Breast epithelium (tissue), 4 donors: ENCODE results near the gene ITGA8. TPM values are rescaled to one million over a fixed set of nuclear protein-coding genes. Genes with fewer than 3 reads are reported as not detected.
"Not testable (repeated sequence)": the region's sequence is repeated elsewhere in the genome, so short reads cannot be mapped to it uniquely, and the experiment has no call there.

ENCODE experiments used
- DNase-seq, 2 donors: peaks; one replicate each; pipeline ENCODE4 v3.0.0-alpha.2; 2019; ENCODE audit warnings: low spot score in 2 of 2
- H3K27ac ChIP-seq, 2 donors: fragments of 200-600 bp; sonication (generic) in 1 of 2; one replicate each; pipeline ENCODE4 v1.5.1; 2016 to 2019; ENCODE audit warnings: mild to moderate bottlenecking in 1 of 2
- H3K27me3 ChIP-seq, 2 donors: fragments of 200-600 bp; sonication (generic) in 1 of 2; one replicate each; pipeline versions ENCODE4 v1.5.1 to v1.6.0; 2017 to 2019; ENCODE audit warnings: control low read depth in 1 of 2, mild to moderate bottlenecking in 1 of 2
- H3K36me3 ChIP-seq: fragments of 200-600 bp; one replicate; pipeline ENCODE4 v1.5.1; 2019
- H3K4me1 ChIP-seq, 2 donors: fragments of 200-600 bp; sonication (generic); one replicate each; pipeline ENCODE4 v1.5.1; 2016 to 2019; ENCODE audit warnings: control low read depth in 1 of 2
- H3K4me3 ChIP-seq, 3 donors: fragments of 200-600 bp; sonication (generic); 1 replicate in 2 of 3; 2 replicates in 1 of 3; pipeline ENCODE4 v1.5.1; 2016 to 2019; ENCODE audit warnings: mild to moderate bottlenecking in 3 of 3, moderate library complexity in 2 of 3
- H3K9me3 ChIP-seq, 2 donors: fragments of 200-600 bp; sonication (generic) in 1 of 2; one replicate each; pipeline ENCODE4 v1.5.1; 2016 to 2019; ENCODE audit warnings: control low read depth in 1 of 2
- POLR2A ChIP-seq: fragments of 450-650 bp; IDR thresholded peaks from one replicate; pipeline ENCODE4 v1.6.1; 2016; ENCODE audit warnings: antibody characterized with exemption, mild to moderate bottlenecking, moderate library complexity
- POLR2AphosphoS5 ChIP-seq, 3 donors: sonication (generic); formaldehyde crosslinking; IDR thresholded peaks; one replicate each; pipeline ENCODE4 v1.6.1; 2017; ENCODE audit warnings: antibody characterized with exemption in 3 of 3
- intact Hi-C: fragments of 100-400 bp; cut with DNase I; formaldehyde crosslinking; loops from one replicate; pipeline ENCODE4 v1.15.1; 2023; ENCODE audit warnings: low total_unique reads
- total RNA-seq, 3 donors: library from RNA; depleted of rRNA; stranded (reverse); fragments of >200 nt; gene quantifications; one replicate each; pipeline ENCODE4 v1.1.0, GENCODE V29; 2016
- TF ChIP-seq, protein P1 (sequence below), 3 donors: fragments of 450-650 bp; IDR thresholded peaks; one replicate each; pipeline ENCODE4 v1.5.1; 2016 to 2017; ENCODE audit warnings: antibody characterized with exemption in 3 of 3, mild to moderate bottlenecking in 3 of 3, moderate library complexity in 3 of 3

Gene ITGA8
- total RNA-seq, 3 donors from 2014 or later: 2.0 to 2.9 (median 2.6) TPM

DNA sequence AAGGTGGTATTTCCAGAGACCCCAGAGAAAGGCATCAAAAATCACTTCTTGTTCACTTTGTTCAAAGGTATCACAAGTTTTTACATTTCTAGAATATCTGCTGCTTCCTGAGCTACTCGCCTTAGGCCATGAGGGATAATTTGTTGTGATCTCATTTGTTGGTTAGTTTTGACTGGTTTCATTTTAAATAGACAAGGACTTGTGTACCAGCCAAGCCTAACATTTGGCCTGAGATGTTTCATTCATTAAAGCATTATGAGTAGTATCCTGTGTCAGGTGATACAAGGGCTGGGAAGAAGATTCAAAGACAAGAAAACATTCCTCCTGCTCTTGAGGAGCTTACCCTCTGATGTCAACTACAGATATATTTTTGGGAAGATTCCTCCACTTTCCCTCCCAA lies 178.3 kb downstream of the ITGA8 start:
- TF ChIP-seq POLR2A (no peak), POLR2AphosphoS5 (IDR thresholded peaks at IDR 0.05) (no peak)
- TF ChIP-seq, protein P1, sequence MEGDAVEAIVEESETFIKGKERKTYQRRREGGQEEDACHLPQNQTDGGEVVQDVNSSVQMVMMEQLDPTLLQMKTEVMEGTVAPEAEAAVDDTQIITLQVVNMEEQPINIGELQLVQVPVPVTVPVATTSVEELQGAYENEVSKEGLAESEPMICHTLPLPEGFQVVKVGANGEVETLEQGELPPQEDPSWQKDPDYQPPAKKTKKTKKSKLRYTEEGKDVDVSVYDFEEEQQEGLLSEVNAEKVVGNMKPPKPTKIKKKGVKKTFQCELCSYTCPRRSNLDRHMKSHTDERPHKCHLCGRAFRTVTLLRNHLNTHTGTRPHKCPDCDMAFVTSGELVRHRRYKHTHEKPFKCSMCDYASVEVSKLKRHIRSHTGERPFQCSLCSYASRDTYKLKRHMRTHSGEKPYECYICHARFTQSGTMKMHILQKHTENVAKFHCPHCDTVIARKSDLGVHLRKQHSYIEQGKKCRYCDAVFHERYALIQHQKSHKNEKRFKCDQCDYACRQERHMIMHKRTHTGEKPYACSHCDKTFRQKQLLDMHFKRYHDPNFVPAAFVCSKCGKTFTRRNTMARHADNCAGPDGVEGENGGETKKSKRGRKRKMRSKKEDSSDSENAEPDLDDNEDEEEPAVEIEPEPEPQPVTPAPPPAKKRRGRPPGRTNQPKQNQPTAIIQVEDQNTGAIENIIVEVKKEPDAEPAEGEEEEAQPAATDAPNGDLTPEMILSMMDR (IDR thresholded peaks at IDR 0.05): no peak
- no peaks in the 10 kb centered on the region for H3K36me3 ChIP-seq

DNA sequence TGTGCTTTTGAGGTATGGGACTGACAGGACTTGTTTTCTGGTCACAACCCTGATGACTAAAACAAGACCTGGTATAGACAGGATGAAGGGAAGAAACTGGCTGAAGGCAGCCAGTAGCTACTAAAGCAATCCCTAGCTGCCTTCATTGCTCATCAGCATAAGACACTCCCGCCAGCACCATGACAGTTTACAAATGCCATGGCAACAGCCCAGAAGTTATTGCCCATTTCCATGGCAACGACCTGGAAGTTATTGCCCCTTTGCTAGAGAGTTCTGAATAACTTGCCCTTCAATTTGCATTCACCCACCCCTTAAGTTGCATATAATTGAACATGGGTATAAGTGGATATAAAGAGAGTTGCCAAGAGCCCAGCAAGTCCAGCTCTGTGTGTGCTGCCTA lies 179.0 kb downstream of the ITGA8 start:
- DNase-seq: no peak
- TF ChIP-seq POLR2AphosphoS5 (IDR thresholded peaks at IDR 0.05) (no peak), POLR2A (no peak)
- TF ChIP-seq, protein P1 (IDR thresholded peaks at IDR 0.05): no peak
- no peaks in the 10 kb centered on the region for H3K9me3 ChIP-seq
- no peak overlapping the region for H3K4me3 ChIP-seq
- no peak overlapping the region for H3K27ac ChIP-seq
- intact Hi-C loops: no loop called here
- H3K27me3 ChIP-seq: no peaks in the 10 kb centered on the region
- H3K36me3 ChIP-seq: no peaks in the 10 kb centered on the region
- no peaks in the 10 kb centered on the region for H3K4me1 ChIP-seq

More for the DNA sequence above, 178.3 kb downstream of the ITGA8 start:
- Histone ChIP-seq H3K27ac (no peak overlapping the region), H3K27me3 (no peaks in the 10 kb centered on the region), H3K4me3 (no peak overlapping the region), H3K4me1 (no peaks in the 10 kb centered on the region), H3K9me3 (no peaks in the 10 kb centered on the region)
- intact Hi-C loops: no loop called here
- DNase-seq: no peak

DNA sequence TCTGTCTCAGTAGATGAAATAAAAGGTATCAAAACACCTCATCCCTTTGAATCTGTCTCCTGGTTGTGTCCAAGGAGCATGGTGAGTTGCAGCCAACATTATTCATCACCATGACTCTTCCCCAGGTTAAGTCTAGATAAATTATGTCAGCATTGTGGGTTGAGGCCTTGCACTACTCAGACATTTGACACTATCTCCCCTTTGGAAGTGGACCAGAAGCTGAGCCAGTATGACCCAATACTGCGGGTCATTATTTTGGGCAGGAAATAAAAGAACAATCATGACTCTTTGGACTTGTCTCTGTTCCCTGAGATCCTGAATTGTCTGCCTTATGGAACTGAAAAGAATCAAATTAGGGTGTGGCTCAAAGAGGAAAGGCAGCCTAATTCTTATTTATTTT lies 180.5 kb downstream of the ITGA8 start:
- intact Hi-C loops: no loop called here
- Histone ChIP-seq H3K27ac (no peak overlapping the region), H3K4me1 (no peaks in the 10 kb centered on the region), H3K27me3 (no peaks in the 10 kb centered on the region), H3K36me3 (no peaks in the 10 kb centered on the region), H3K9me3 (no peaks in the 10 kb centered on the region), H3K4me3 (no peak overlapping the region)
- TF ChIP-seq POLR2A: no peak
- TF ChIP-seq, protein P1 (IDR thresholded peaks at IDR 0.05): no peak
- no peak for TF ChIP-seq POLR2AphosphoS5 (IDR thresholded peaks at IDR 0.05)
- DNase-seq: no peak

DNA sequence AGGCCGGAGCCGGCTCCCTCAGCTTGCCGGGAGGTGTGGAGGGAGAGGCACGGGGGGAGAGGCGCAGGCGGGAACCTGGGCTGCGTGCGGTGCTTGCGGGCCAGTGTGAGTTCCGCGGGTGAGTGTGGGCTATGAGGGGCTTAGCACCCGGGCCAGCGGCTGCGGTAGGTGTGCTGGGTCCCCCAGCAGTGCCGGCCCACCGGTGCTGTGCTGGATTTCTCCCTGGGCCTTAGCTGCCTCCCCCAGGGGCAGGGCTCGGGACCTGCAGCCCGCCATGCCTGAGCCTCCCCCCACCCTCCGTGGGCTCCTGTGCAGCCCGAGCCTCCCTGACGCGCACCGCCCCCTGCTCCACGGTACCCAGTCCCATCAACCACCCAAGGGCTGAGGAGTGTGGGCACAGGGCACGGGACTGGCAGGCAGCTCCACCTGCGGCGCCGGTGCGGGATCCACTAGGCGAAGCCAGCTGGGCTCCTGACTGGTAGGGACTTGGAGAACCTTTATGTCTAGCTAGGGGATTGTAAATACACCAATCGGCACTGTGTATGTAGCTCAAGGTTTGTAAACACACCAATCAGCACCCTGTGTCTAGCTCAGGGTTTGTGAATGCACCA lies 184.7 kb downstream of the ITGA8 start:
- intact Hi-C loops: not testable (repeated sequence)

DNA sequence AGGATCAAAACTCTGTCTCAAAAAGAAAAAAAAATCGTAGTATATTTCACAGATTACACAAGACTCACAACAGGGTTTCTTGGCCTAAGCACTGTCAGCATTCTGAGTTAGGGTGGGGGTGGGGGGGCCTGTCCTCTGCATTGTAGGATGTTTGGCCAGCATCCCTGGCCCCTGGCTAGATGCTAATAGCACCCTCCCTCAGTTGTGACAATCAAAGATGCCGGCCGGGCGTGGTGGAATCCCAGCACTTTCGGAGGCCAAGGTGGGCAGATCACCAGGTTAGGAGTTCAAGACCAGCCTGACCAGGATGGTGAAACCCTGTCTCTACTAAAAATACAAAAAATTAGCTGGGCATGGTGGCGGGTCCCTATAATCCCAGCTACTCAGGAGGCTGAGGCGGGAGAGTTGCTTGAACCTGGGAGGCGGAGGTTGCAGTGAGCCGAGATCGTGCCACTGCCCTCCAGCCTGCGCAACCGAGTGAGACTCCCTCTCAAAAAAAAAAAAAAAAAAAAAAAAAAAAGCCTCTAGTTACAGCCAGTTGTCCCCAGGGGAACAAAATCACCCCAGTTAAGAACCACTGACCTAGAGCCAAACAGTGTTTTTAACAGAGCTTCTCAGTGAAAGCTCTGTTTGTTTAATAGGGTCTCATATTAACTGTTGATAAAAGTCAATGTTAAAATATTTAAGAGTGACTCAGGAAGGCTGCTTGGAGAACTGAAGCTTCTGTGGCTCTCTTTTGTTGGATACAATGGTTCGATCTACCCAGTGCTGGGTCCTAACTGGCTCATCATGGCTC lies 187.6 kb downstream of the ITGA8 start:
- H3K4me3 ChIP-seq: no peak overlapping the region
- DNase-seq: no peak
- H3K27me3 ChIP-seq: no peaks in the 10 kb centered on the region
- H3K27ac ChIP-seq: no peak overlapping the region
- intact Hi-C loops: no loop called here
- no peaks in the 10 kb centered on the region for H3K4me1 ChIP-seq
- no peaks in the 10 kb centered on the region for H3K9me3 ChIP-seq
- no peak for TF ChIP-seq POLR2A
- TF ChIP-seq POLR2AphosphoS5 (IDR thresholded peaks at IDR 0.05): no peak
- TF ChIP-seq, protein P1 (IDR thresholded peaks at IDR 0.05): no peak
- no peaks in the 10 kb centered on the region for H3K36me3 ChIP-seq

More for the DNA sequence above, 184.7 kb downstream of the ITGA8 start:
- H3K9me3 ChIP-seq, H3K27me3 ChIP-seq, H3K36me3 ChIP-seq, H3K4me1 ChIP-seq, H3K4me3 ChIP-seq, H3K27ac ChIP-seq, DNase-seq: not testable (repeated sequence)
